Astrocyte (in vitro differentiated cells and primary cell): ENCODE measurements around the gene LAMB1.

Experiments used
- EZH2 ChIP-seq: IDR thresholded peaks from 2 replicates; pipeline ENCODE4 v1.6.1; 2012; ENCODE audit warnings: mild to moderate bottlenecking, low read length, inconsistent platforms; ENCODE audit not compliant: insufficient read depth
- TF ChIP-seq, protein P1 (sequence below): IDR thresholded peaks from 2 replicates; pipeline ENCODE4 v1.5.1; 2011; ENCODE audit warnings: low read depth, mild to moderate bottlenecking, inconsistent platforms, low read length, moderate library complexity; ENCODE audit not compliant: insufficient read depth

DNA sequence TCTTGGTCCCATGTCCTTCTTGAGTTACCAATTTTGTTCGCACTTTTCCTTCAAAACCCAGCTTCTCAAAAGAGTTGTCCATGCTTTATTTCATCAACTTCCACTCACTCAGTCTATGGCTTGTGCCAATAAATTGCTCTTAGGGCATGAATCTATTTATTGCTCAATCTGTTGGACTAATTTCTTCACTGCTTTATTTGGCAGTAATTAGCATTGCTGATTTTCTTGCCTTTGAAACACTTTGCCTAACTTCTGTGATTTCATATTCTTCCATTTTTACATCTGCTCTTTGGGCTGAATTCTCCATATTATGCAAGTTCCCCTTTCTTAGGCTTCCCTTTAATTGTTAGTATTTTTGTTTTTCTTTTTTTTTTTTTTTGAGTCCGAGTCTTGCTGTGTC, 95.2 kb downstream of the LAMB1 start:
- TF ChIP-seq, protein P1, sequence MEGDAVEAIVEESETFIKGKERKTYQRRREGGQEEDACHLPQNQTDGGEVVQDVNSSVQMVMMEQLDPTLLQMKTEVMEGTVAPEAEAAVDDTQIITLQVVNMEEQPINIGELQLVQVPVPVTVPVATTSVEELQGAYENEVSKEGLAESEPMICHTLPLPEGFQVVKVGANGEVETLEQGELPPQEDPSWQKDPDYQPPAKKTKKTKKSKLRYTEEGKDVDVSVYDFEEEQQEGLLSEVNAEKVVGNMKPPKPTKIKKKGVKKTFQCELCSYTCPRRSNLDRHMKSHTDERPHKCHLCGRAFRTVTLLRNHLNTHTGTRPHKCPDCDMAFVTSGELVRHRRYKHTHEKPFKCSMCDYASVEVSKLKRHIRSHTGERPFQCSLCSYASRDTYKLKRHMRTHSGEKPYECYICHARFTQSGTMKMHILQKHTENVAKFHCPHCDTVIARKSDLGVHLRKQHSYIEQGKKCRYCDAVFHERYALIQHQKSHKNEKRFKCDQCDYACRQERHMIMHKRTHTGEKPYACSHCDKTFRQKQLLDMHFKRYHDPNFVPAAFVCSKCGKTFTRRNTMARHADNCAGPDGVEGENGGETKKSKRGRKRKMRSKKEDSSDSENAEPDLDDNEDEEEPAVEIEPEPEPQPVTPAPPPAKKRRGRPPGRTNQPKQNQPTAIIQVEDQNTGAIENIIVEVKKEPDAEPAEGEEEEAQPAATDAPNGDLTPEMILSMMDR: no peak
- TF ChIP-seq EZH2: no peak
